PC-3 (cell line): ENCODE results near the gene DUSP5. TPM values are rescaled to one million over a fixed set of nuclear protein-coding genes. Genes with fewer than 3 reads are reported as not detected.
A peak's percentile ranks its signal among the peaks of the same experiment; 100 is the strongest.

ENCODE experiments used
- ATAC-seq: fragments of 200-7000 bp; cut with Tn5 transposase; 2 replicates; pipeline ENCODE4 v1.9.1; 2020; ENCODE audit warnings: mild to moderate bottlenecking, moderate library complexity
- BruUV-seq: library from RNA; stranded (reverse); fragments of 400-500 nt; replicated peaks from 2 replicates; lab custom pipeline; 2021; lab: Mats Ljungman, UMichigan
- CTCF ChIA-PET: fragments of 300-600 bp; sonication (Branson Sonifier 250); formaldehyde crosslinking; loops from one replicate; lab custom pipeline; 2022; ENCODE audit warnings: antibody characterized with exemption; lab: Charles Lee
- POLR2A ChIA-PET: fragments of 300-600 bp; sonication (Branson Sonifier 250); formaldehyde crosslinking; loops from one replicate; lab custom pipeline; 2022; ENCODE audit warnings: antibody characterized with exemption; ENCODE audit not compliant: unreplicated experiment; lab: Charles Lee
- DNase-seq: peaks from one replicate; pipeline ENCODE4 v3.0.0-alpha.2; 2015
- H2AFZ ChIP-seq: fragments of 300-600 bp; sonication (generic); 2 replicates; pipeline ENCODE4 v1.6.0; 2016; ENCODE audit warnings: antibody characterized with exemption, low read length
- H3F3A ChIP-seq: fragments of 300-600 bp; sonication (generic); one replicate; pipeline ENCODE4 v1.6.0; 2017; ENCODE audit warnings: antibody characterized with exemption, low read length, control low read depth, mild to moderate bottlenecking; ENCODE audit not compliant: unreplicated experiment
- H3K27ac ChIP-seq: fragments of 300-600 bp; sonication (generic); 2 replicates; pipeline ENCODE4 v1.5.1; 2016; ENCODE audit warnings: mild to moderate bottlenecking, low read length
- H3K27me3 ChIP-seq: fragments of 300-600 bp; sonication (generic); 2 replicates; pipeline ENCODE4 v1.6.1; 2016; ENCODE audit warnings: low read length, mixed read lengths
- H3K36me3 ChIP-seq: fragments of 300-600 bp; sonication (generic); 2 replicates; pipeline ENCODE4 v1.6.1; 2016; ENCODE audit warnings: low read depth, mixed run types, low read length, mixed read lengths
- H3K4me1 ChIP-seq: fragments of 300-600 bp; sonication (generic); 2 replicates; pipeline ENCODE4 v1.5.1; 2016; ENCODE audit warnings: low read length; ENCODE audit not compliant: insufficient read depth
- H3K4me2 ChIP-seq: fragments of 300-600 bp; sonication (generic); 2 replicates; pipeline ENCODE4 v1.6.0; 2016; ENCODE audit warnings: low read length
- H3K4me3 ChIP-seq: fragments of 300-600 bp; sonication (generic); 2 replicates; pipeline ENCODE4 v1.5.1; 2016; ENCODE audit warnings: mild to moderate bottlenecking, low read length, mixed read lengths
- H3K79me2 ChIP-seq: fragments of 300-600 bp; sonication (generic); 2 replicates; pipeline ENCODE4 v1.6.1; 2017; ENCODE audit warnings: low read length, mixed read lengths
- H3K9ac ChIP-seq: fragments of 300-600 bp; sonication (generic); 2 replicates; pipeline ENCODE4 v1.6.0; 2016; ENCODE audit warnings: mild to moderate bottlenecking, low read length
- H3K9me2 ChIP-seq: fragments of 300-600 bp; sonication (generic); replicated peaks from 2 replicates; pipeline ENCODE4 v1.6.1; 2016; ENCODE audit warnings: mixed run types, low read length, mixed read lengths
- H3K9me3 ChIP-seq: fragments of 300-600 bp; sonication (generic); 2 replicates; pipeline ENCODE4 v1.6.1; 2016; ENCODE audit warnings: low read length, mixed read lengths
- H4K20me1 ChIP-seq: fragments of 300-600 bp; sonication (generic); 2 replicates; pipeline ENCODE4 v1.6.1; 2016; ENCODE audit warnings: low read length, mixed read lengths
- EZH2 ChIP-seq: fragments of 300-600 bp; sonication (generic); IDR thresholded peaks from one replicate; pipeline ENCODE4 v1.6.1; 2017; ENCODE audit warnings: antibody characterized with exemption, mild to moderate bottlenecking, low read length; ENCODE audit not compliant: unreplicated experiment
- EZH2phosphoT487 ChIP-seq: fragments of 300-600 bp; sonication (generic); IDR thresholded peaks from 2 replicates; pipeline ENCODE4 v1.6.1; 2018; ENCODE audit warnings: mild to moderate bottlenecking, antibody characterized with exemption, low read length, borderline replicate concordance
- intact Hi-C: fragments of 100-400 bp; cut with micrococcal nuclease; formaldehyde crosslinking; loops from 2 replicates; pipeline ENCODE4 v1.9.0; 2023
- total RNA-seq: library from RNA; depleted of rRNA; stranded (reverse); fragments of >200 nt; gene quantifications from 2 replicates; pipeline ENCODE4 v1.2.3, GENCODE V29; 2014
- TF ChIP-seq, protein P1 (sequence below): fragments of 300-600 bp; sonication (generic); conservative IDR thresholded peaks from 2 replicates; pipeline ENCODE4 v1.5.1; 2017; ENCODE audit warnings: antibody characterized with exemption, low read depth, mild to moderate bottlenecking, low read length

Gene DUSP5
- total RNA-seq, 1 experiment from 2014 or later, result 206 TPM

DNA sequence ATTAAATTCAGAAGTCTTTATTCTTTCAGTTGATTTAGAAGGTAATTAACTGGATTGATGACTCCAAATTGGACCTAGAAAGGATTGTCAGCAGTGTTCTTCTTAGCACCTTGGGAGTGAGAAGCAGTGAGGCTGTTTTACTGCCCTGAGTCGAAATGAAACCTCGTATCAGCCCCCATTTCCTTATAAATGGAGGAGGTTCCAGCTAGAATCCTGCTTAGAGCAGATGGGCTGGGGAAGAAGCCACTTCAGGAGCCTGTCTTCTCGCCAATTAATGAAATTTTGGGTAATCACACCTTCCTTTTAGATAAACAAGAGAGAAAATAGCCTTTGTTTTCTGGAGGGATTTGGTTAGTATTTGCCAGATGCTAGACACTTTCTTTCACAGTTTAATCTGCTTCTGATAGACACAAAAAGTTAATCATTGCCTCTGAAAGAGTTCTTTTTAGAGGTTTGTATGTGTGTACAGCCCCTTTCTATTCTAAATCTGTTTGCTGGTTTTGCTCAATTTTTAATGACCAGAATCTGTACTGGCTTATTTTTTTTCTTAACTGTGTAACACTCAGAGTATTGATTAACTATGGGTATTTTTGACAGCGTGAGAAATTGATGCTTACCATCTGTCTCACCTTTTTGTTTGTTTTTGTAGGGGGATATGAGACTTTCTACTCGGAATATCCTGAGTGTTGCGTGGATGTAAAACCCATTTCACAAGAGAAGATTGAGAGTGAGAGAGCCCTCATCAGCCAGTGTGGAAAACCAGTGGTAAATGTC is 4.6 kb downstream of the DUSP5 start:
- no peak for TF ChIP-seq EZH2
- TF ChIP-seq, protein P1, sequence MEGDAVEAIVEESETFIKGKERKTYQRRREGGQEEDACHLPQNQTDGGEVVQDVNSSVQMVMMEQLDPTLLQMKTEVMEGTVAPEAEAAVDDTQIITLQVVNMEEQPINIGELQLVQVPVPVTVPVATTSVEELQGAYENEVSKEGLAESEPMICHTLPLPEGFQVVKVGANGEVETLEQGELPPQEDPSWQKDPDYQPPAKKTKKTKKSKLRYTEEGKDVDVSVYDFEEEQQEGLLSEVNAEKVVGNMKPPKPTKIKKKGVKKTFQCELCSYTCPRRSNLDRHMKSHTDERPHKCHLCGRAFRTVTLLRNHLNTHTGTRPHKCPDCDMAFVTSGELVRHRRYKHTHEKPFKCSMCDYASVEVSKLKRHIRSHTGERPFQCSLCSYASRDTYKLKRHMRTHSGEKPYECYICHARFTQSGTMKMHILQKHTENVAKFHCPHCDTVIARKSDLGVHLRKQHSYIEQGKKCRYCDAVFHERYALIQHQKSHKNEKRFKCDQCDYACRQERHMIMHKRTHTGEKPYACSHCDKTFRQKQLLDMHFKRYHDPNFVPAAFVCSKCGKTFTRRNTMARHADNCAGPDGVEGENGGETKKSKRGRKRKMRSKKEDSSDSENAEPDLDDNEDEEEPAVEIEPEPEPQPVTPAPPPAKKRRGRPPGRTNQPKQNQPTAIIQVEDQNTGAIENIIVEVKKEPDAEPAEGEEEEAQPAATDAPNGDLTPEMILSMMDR, result no peak
- TF ChIP-seq EZH2phosphoT487, result no peak
- DNase-seq (no peak), ATAC-seq (no peak)
- Histone ChIP-seq H3K36me3 (peaks cover 88% of the 10 kb centered on the region), H3K4me3 (peak overlapping the region; percentile 96), H3K9me2 (no peaks in the 10 kb centered on the region), H3K4me2 (peak overlapping the region; percentile 87), H3K4me1 (peaks cover 36% of the 10 kb centered on the region), H3K79me2 (peaks cover 96% of the 10 kb centered on the region), H3K27ac (no peak overlapping the region), H3K9me3 (no peaks in the 10 kb centered on the region), H3K27me3 (no peaks in the 10 kb centered on the region), H3K9ac (peak overlapping the region; percentile 99; the same call in 1 of the 2 replicates), H2AFZ (no peak overlapping the region), H3F3A (no peaks in the 10 kb centered on the region), H4K20me1 (peaks cover 90% of the 10 kb centered on the region)
- POLR2A ChIA-PET, result interaction anchor here (0.5 to 0.7 kb wide), 3 partner anchors 11 to 107 kb away, joined by 3 read pairs; no protein-coding TSS in a partner anchor
- no TSS peak for BruUV-seq
- intact Hi-C loops, result no loop called here
- CTCF ChIA-PET, result no interaction called here

DNA sequence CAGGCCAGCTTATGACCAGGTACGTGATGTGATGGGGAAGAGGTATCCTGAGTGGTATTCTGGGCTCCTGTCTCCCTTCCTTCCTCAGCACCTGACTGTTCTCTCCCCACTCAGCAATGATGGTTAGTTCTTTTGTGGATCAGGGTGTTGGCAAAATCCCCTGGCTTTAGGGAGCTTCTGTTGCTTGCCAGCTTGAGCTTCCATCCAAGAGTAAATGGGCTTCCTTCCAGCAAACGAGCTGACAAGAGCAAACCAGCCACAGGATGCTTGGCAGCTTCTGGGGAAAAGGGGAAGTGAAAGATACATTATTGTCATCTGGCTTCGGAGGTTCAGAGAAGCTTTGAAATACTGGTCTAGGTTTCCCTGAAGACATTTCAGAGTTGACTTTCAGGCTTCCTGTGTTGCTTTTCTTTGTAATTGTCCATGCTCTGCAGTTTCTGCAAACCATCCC is 5.2 kb downstream of the DUSP5 start:
- intact Hi-C loops, result no loop called here
- peaks cover 95% of the 10 kb centered on the region for H3K36me3 ChIP-seq
- H3F3A ChIP-seq, result no peaks in the 10 kb centered on the region
- H3K4me3 ChIP-seq, result peak overlapping the region; percentile 96
- no peaks in the 10 kb centered on the region for H3K9me3 ChIP-seq
- H3K27ac ChIP-seq, result no peak overlapping the region
- H3K4me1 ChIP-seq, result peaks cover 36% of the 10 kb centered on the region
- H3K27me3 ChIP-seq, result no peaks in the 10 kb centered on the region
- H2AFZ ChIP-seq, result no peak overlapping the region
- H4K20me1 ChIP-seq, result peaks cover 97% of the 10 kb centered on the region
- ChIA-PET POLR2A (interaction anchor here (0.5 to 1.3 kb wide), 4 partner anchors 12 to 107 kb away, joined by 3 read pairs; no protein-coding TSS in a partner anchor), CTCF (no interaction called here)
- TF ChIP-seq, protein P1, result no peak
- no peak for TF ChIP-seq EZH2phosphoT487
- TF ChIP-seq EZH2, result no peak
- H3K9me2 ChIP-seq, result no peaks in the 10 kb centered on the region
- peak; percentile 63 for DNase-seq
- ATAC-seq, result no peak
- H3K79me2 ChIP-seq, result peaks cover 100% of the 10 kb centered on the region
- H3K4me2 ChIP-seq, result peak overlapping the region; percentile 87
- H3K9ac ChIP-seq, result no peak overlapping the region
- no TSS peak for BruUV-seq

DNA sequence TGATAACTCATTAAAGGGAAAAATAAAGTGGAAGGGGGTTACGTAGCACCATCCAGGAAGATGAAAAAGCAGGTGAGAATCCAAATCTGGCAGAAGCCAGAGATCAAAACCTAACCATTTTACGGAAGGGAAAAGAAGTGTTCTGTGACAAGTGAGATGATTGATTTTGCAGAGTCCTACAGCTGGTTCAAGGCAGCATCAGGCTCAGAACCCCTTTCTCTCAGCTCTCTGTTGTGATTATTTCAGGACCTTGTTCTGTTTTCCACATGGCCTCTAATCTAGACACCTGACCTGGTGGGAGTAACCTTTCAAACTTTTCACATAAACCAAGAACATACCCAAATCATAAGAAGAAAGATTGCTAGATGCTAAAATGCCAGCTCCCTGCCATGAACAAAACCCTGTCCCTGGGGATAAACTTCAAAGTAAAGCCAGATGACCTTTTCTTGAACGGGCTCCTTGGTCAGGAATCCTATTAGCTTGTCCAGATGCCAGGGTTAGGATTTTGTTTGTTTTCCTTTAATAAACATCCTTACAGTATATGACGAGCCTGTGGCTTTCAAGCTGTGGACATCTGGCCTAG is 5.9 kb downstream of the DUSP5 start:
- H3K36me3 ChIP-seq, result peaks cover 98% of the 10 kb centered on the region
- H3K4me2 ChIP-seq, result peak overlapping the region; percentile 87
- no TSS peak for BruUV-seq
- no peak overlapping the region for H2AFZ ChIP-seq
- no peak overlapping the region for H3K27ac ChIP-seq
- H3K79me2 ChIP-seq, result peaks cover 100% of the 10 kb centered on the region
- TF ChIP-seq EZH2phosphoT487, result no peak
- no peak for TF ChIP-seq EZH2
- TF ChIP-seq, protein P1, result no peak
- intact Hi-C loops, result no loop called here
- no peak overlapping the region for H3K9ac ChIP-seq
- ChIA-PET POLR2A (interaction anchor here (0.6 to 1.3 kb wide), 3 partner anchors 13 to 104 kb away, joined by 3 read pairs; no protein-coding TSS in a partner anchor), CTCF (no interaction called here)
- H4K20me1 ChIP-seq, result peaks cover 100% of the 10 kb centered on the region
- no peaks in the 10 kb centered on the region for H3K9me3 ChIP-seq
- no peaks in the 10 kb centered on the region for H3K27me3 ChIP-seq
- no peaks in the 10 kb centered on the region for H3K9me2 ChIP-seq
- peaks cover 36% of the 10 kb centered on the region for H3K4me1 ChIP-seq
- H3F3A ChIP-seq, result no peaks in the 10 kb centered on the region
- ATAC-seq (no peak), DNase-seq (no peak)
- peak overlapping the region; percentile 96 for H3K4me3 ChIP-seq
